ENCODE measurements around the gene OPN4. TPM values are rescaled to one million over a fixed set of nuclear protein-coding genes. Genes with fewer than 3 reads are reported as not detected.

The OPN4 gene
- total and polyA plus RNA-seq, 9 of the 15 experiments (the other 6 are each of a cell fraction or from before 2014, with no cell fraction given), result not detected

GRCh38 chr10:86674912-86675311 is 20.6 kb downstream of the OPN4 start:
- FAIRE-seq, result no peak
- no TSS peak for BruUV-seq (replicated peaks)
- Histone ChIP-seq H3K9ac (ENCODE audit: insufficient read depth in 1 of 2, low read depth in 2 of 2, low read length in 2 of 2) (0 out of 4 replicates have a peak overlapping the region, but pooled peaks of 1 of the 2 experiments have one; percentile 9), H3K9me3 (replicated peaks; ENCODE audit: control insufficient read depth, insufficient read depth, low read depth, low read length) (no peaks in the 10 kb centered on the region), H2AFZ (ENCODE audit: low read depth, low read length) (no peak overlapping the region), H3K4me3 (no peak overlapping the region), H3K4me1 (replicated peaks in 1 of 2; ENCODE audit: control insufficient read depth in 2 of 2, insufficient read depth in 2 of 2, low read length in 2 of 2) (peaks cover 10 to 12% of the 10 kb centered on the region in 2 experiments; a peak in 4 of 5 replicates), H3K9me1 (ENCODE audit: control insufficient read depth, insufficient read depth, low read length) (no peaks in the 10 kb centered on the region), H3K27ac (ENCODE audit: extremely low read depth, low read depth, low read length) (no peak overlapping the region), H3K27me3 (ENCODE audit: control insufficient read depth in 2 of 2, insufficient read depth in 2 of 2, low read length in 2 of 2) (no peaks in the 10 kb centered on the region; a peak in 1 of 5 replicates), H3K4me2 (ENCODE audit: insufficient read depth, low read length) (no peak overlapping the region), H3K36me3 (ENCODE audit: control insufficient read depth, insufficient read depth, low read length) (no peaks in the 10 kb centered on the region), H3K79me2 (ENCODE audit: control insufficient read depth, insufficient read depth, low read length) (no peaks in the 10 kb centered on the region), H4K20me1 (replicated peaks; ENCODE audit: control insufficient read depth, insufficient read depth, low read length) (no peaks in the 10 kb centered on the region)
- no peak for DNase-seq (ENCODE audit: extremely low read depth in 1 of 4, low spot score in 3 of 4)
- TF ChIP-seq CGGBP1 (CRISPR knock-in tag; IDR thresholded peaks at IDR 0.05) (no peak), ETV5 (CRISPR knock-in tag; IDR thresholded peaks at IDR 0.05; ENCODE audit: low read depth) (no peak), RBM34 (IDR thresholded peaks at IDR 0.05; ENCODE audit: borderline replicate concordance, insufficient read depth, low read length) (no peak), ESRRA (IDR thresholded peaks at IDR 0.05; ENCODE audit: borderline replicate concordance, low read depth) (no peak), SMAD3 (CRISPR knock-in tag; conservative IDR thresholded peaks at IDR 0.05) (no peak), SLC30A9 (CRISPR knock-in tag; IDR thresholded peaks at IDR 0.05) (no peak), SETDB1 (IDR thresholded peaks at IDR 0.05; ENCODE audit: low read length) (no peak)
- in situ Hi-C loops (cut with MboI) (no loop called here), intact Hi-C loops (cut with micrococcal nuclease) (no loop called here)
- no peak for ATAC-seq
- WGBS (ENCODE audit: insufficient coverage, low coverage, missing lambda C conversion rate), result 7% methylated on average over 3 of the region's 3 CpGs
- CTCF ChIA-PET (ENCODE audit: low intra/inter-chr PET ratio), result no interaction called here
- POLR2A ChIA-PET, result interaction anchor here (0.6 kb wide), 1 partner anchor 225 kb away, joined by 3 read pairs; no protein-coding TSS in a partner anchor
